KBM-7 (cell line): ENCODE data around the gene PDK2.

Source experiments
- DNase-seq: peaks from one replicate; pipeline ENCODE4 v3.0.0-alpha.2; 2015
- in situ Hi-C: fragments of 300-500 bp; cut with MboI; formaldehyde crosslinking; loops from 2 replicates; pipeline ENCODE4 v1.14.3; 2020; ENCODE audit warnings: low sequenced_read_pairs, low pct_unique_long_range_greater_than_20kb, mixed read lengths

Gene PDK2

GRCh38 chr17:50075446-50076032 is 19.6 kb upstream of the PDK2 start:
- in situ Hi-C loops, result no loop called here
- DNase-seq, result no peak

- no peak for DNase-seq
- in situ Hi-C loops, result no loop called here
Observed at GRCh38 chr17:50076221-50076590, 18.9 kb upstream of the PDK2 start.

- DNase-seq, result no peak
- in situ Hi-C loops, result no loop called here
Observed at GRCh38 chr17:50076591-50077235, 18.4 kb upstream of the PDK2 start.

DNA sequence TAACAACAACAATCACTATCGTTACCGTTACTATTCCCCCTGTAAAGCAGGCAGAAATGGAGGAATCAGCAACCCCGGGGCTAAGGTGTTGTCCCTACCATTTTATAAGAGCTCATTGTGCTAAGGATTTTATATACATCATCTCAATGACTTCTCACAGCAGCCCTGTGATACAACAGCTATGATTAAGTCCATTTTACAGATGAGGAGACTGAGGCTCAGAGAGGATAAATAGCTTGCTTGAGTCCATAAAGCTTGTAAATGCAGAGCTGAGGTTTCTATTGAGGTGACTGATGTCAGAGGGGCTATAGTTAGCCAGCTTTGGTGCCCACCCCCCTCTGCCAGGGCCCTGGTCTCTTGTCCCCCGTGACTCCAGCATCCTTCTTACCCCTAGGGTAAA is 16.7 kb upstream of the PDK2 start:
- in situ Hi-C loops, result no loop called here

GRCh38 chr17:50079334-50080095 is 15.6 kb upstream of the PDK2 start:
- in situ Hi-C loops, result no loop called here
- DNase-seq, result peak; percentile 86

More for the DNA sequence above, 16.7 kb upstream of the PDK2 start:
- DNase-seq, result no peak

DNA sequence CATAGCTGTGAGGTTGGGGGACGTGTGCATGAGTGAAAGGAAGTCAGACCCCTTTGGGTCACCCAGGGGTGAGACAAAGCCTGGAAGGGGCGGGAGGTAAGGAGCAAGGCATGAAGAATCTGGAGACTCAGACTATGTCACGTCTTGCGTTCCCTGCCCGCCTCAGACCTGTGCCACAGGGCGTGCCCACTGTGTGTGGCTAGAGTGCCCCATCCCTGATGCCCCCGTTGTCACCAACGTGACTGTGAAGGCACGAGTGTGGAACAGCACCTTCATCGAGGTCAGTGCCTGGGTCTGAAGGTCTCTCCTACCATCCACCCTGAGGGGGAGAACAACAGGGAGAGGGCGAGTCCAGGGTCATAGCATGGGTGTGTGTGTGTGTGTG is 15.1 kb upstream of the PDK2 start:
- DNase-seq, result no peak
- in situ Hi-C loops, result no loop called here

- no peak for DNase-seq
- in situ Hi-C loops, result no loop called here
Observed at GRCh38 chr17:50080827-50081226, 14.3 kb upstream of the PDK2 start.

DNA sequence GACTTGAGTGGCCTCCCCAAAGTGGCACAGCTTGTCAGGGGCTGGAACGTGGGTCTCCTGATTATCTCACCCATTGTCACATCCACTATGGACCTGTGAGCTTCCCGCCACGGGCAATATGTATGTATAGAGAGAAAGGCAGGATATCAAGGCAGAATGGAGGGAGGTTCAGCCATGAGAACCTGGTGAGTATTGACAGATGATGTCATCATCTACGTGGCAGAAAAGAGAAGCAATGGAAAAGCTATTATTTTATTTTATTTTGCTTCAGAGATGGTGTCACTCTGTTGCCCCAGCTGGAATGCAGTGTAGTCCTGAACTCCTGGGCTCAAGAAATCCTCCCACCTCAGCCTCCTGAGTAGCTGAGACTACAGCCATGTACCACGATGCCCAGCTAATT is 13.4 kb upstream of the PDK2 start:
- in situ Hi-C loops, result no loop called here
- no peak for DNase-seq

- in situ Hi-C loops, result no loop called here
- DNase-seq, result peak; percentile 91
Observed at GRCh38 chr17:50087246-50087911, 7.8 kb upstream of the PDK2 start.

GRCh38 chr17:50087912-50088405 is 7.2 kb upstream of the PDK2 start:
- DNase-seq, result no peak
- in situ Hi-C loops, result no loop called here

DNA sequence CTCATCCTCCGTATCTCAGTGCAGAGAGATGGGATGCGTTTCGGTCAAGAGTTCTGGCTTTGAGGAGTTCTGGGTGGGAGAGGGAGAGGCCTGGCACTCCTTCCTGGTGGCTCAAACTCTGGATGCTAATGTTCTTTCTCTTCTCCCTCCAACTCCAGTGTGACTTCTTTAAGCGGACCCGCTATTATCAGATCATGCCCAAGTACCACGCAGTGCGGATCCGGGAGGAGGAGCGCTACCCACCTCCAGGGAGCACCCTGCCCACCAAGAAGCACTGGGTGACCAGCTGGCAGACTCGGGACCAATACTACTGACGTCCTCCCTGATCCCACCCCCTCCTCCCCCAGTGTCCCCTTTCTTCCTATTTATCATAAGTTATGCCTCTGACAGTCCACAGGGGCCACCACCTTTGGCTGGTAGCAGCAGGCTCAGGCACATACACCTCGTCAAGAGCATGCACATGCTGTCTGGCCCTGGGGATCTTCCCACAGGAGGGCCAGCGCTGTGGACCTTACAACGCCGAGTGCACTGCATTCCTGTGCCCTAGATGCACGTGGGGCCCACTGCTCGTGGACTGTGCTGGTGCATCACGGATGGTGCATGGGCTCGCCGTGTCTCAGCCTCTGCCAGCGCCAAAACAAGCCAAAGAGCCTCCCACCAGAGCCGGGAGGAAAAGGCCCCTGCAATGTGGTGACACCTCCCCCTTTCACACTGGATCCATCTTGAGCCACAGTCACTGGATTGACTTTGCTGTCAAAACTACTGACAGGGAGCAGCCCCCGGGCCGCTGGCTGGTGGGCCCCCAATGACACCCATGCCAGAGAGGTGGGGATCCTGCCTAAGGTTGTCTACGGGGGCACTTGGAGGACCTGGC is 6.0 kb upstream of the PDK2 start:
- in situ Hi-C loops, result no loop called here
- no peak for DNase-seq

DNA sequence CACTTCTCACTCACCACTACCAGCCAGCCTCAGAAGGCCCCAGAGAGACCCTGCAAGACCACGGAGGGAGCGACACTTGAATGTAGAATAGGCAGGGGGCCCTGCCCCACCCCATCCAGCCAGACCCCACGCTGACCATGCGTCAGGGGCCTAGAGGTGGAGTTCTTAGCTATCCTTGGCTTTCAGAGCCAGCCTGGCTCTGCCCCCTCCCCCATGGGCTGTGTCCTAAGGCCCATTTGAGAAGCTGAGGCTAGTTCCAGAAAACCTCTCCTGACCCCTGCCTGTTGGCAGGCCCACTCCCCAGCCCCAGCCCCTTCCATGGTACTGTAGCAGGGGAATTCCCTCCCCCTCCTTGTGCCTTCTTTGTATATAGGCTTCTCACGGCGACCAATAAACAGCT is 5.1 kb upstream of the PDK2 start:
- DNase-seq, result no peak
- in situ Hi-C loops, result no loop called here

DNA sequence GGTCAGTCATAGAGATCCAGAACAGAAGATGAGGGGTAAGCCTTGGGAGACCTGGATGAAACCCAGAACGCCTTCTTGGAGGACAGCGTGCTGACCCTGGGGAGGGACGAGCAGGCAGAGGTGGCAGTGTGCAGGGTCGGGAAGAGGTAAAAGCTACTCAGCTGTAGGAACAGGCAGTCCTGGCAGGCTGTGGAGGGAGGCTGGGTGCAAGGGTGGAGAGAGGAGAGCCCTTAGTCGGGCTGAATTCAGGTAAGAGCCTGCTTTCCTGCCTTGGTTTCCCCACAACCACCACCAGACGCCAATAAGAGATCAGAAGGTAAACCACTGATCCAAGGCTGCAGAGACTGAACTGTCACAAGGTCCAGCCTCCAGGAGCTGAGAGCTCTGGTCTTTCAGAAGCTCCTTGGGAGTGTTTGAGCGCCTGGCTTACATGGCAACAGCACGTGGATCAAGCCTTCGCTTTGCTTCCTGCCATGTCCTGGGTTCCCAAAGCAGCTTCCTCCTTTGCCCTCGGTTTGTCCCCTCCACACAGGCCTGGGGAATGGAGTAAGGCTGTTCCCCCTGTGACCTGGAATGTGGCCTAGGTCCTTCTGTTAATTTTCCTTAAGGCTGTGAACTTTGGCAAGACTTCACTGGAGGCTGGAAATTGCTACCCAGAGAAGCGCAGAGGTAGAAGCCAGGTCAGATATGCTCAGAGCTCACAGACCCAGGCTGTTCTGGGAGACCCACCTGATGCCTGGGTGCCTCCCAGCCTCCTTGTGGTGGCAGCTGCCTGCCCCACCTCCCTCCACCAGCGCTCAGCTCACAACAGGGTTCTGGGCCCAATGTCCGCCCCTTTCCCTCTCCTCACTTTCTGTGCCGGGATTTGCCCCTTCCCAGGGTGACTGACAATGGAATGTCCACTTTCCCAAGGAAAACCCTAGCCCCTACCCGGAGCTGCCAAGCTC is 3.9 kb upstream of the PDK2 start:
- in situ Hi-C loops, result no loop called here
- DNase-seq, result no peak

DNA sequence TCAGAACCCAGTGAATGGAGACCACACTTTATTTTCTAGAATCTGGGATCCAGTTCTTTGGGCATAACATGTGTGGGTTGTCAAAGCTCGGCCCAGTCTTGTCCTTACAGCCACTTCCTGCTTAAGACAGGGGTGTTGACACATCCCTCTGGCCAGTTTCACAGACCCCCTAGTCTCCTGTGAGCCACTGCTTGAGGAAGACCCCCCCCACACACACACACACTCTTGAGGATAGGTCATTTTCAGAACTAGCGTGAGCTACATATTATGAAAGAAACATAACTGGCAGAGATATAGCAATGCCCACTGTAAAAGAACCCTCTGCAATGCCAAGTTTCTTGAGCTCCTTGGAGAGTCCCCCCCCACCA is 3.2 kb upstream of the PDK2 start:
- in situ Hi-C loops, result no loop called here
- no peak for DNase-seq

DNA sequence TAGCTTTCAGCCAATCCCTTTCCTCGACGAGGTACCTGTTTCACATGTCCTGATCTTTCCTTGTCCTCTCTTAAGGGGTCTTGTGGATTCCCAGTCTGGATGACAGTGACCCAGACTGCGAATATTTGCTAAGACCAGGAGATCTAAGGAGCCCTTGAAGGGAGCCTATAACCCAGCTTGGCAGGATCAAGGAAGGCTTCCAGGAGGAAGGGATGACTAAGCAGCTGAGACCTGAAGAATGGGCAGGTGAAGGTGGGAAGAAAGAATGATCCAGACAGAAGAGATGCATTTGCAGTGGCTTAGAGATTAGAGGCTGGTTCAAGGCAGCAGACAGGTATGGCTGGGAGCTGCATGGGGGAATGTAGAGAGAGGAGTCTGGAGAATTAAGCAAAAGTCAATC is 1.9 kb upstream of the PDK2 start:
- in situ Hi-C loops, result no loop called here
- DNase-seq, result no peak

GRCh38 chr17:50093807-50094206 is 1.3 kb upstream of the PDK2 start:
- in situ Hi-C loops, result no loop called here
- no peak for DNase-seq

- peak; percentile 93 for DNase-seq
- in situ Hi-C loops, result no loop called here
Observed at GRCh38 chr17:50094243-50094752, 853 bp upstream of the PDK2 start.

GRCh38 chr17:50095626-50096037 is 481 bp downstream of the PDK2 start:
- in situ Hi-C loops, result no loop called here
- no peak for DNase-seq
